Urothelium cell line (cell line): ENCODE measurements around the gene LRFN2.

Experiments used
- DNase-seq: peaks from one replicate; pipeline ENCODE4 v3.0.0; 2011; ENCODE audit warnings: low spot score, mixed read lengths
- FAIRE-seq: peaks from 2 replicates; lab custom pipeline; 2011; peaks lifted over from hg19 to GRCh38; lab: Jason Lieb, UNC

Gene LRFN2

DNA sequence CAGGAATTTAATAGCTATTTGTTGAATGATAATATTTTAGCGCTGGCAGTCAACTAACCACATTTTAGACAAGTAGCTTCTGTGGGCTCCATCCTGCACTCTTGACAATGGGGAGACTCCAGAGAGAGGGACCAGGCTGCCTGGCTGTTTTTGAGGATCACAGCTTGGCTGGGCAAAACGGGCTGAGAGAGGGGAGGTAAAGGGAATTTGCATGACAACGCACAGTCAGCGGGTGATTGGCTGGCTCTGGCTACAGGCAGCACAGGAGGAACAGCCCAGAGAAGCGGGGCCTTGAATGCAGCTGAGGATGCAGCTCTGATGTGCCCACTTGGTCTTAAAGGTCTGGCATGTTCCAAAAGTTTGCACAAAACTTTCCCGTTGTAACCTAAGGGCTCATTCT is 41.2 kb downstream of the LRFN2 start:
- FAIRE-seq (no peak), DNase-seq (no peak)

DNA sequence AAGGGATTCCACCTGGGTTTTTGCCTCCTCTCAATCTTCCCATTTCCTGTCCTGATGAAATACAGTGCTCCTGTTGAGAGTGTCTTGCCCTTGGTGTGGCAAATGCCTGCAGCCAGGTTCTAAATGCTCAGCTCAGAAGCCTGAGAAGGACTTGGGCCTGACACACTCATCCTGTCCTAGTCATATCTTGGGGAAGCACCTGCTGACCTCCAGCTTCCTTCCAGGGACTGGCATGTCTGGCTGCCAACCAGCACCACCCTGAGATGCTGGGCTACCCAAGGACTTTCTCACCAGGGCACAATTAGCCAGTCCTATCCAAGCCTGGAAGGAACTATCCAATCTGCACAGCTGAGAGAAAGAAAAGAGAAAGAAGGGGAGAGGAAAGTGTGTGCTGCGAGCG is 43.4 kb downstream of the LRFN2 start:
- no peak for FAIRE-seq
- DNase-seq: no peak

DNA sequence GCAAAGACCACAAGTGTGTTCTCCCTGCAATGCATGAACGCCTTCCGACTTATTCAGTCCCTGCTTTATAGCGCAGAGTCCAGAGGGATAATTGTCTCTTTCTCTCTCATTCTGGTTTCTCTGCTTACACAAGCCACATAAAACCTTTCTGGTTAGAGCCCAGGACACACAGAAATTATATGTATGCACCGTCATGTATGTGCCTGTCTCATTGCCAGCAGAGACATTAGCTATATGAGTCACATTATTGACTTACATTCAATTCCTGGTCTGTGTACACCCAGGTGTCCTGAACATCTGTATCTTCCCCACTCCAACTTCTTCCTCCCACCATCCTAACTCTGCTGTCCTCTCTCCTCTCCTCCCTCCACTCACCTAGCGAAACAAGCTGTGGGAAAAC is 44.0 kb downstream of the LRFN2 start:
- DNase-seq: no peak
- FAIRE-seq: no peak

DNA sequence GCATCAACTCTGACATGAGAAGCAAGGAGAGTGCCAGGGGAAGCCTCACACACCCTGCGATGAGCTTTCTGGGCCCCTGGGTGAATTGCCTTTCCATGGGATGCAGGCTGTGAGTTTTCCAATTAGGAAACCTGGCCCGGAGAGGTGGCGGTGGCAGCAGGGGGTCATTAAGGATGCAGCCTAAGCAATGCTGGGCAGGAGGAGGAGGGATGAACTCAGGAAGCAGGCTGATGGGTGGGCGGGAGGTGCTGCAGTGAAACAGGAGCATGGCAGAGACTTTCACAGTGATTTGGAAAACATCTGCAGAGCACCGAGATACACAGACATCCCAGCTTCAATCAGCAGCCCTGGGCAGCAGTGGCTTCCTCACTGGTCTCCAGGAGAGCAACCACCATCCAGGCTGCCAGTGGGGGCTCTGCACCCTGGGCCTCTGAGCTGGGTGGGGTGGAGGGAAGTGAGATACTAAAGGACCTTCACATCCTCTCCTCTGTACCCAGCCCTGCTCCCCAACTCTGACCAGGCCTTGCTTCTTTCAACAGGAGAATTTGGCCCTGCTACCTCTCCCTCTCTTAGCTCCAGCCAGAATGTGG is 44.9 kb downstream of the LRFN2 start:
- DNase-seq: no peak
- no peak for FAIRE-seq

DNA sequence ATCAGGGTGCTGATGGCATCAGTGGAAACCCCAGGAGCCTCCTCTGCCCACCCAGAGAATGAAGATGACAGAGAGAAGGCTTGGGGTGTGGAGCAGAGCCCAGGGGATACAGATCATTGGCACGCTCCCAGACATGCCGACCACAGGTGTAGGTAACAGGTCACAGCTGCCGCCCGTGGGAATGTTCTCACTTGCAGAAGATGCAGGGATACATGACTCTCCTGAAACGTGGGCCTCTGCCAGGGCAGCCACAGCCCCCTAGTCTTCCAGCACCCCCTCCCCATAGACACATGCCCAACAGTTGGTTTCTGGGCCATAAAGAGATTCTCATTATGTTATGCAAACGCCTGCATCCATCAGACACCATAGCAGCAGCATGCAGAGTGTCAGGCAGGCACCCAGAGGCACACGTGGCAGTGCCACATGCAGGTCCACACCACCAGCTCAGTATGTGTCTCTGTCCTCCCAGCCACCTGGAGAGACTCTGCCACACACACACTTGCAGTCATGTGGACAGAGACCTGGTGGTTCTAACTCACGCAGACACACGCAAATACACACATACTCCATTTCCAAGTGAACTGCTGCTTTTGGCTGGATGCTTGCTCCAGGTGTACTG is 45.5 kb downstream of the LRFN2 start:
- no peak for DNase-seq
- no peak for FAIRE-seq

DNA sequence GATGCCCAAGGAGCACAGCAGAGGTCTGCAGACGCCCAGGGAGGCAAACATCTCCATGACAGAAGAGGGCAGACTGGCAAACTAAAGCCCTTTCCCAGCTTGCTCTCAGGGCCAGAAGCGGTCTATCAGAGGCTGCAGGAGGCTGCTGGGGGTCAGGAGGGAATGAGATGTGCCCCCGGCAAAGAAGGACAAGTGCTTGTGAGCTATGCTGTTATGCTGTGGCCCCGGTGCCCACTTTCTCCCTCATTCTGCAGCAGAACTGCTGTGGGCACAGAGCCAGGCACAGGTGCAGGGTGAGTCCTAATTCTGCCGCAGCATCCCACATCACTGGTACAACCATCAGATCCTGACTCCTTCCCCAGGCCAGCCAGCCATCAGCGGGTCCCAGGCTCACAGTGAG is 46.4 kb downstream of the LRFN2 start:
- no peak for FAIRE-seq
- DNase-seq: no peak

DNA sequence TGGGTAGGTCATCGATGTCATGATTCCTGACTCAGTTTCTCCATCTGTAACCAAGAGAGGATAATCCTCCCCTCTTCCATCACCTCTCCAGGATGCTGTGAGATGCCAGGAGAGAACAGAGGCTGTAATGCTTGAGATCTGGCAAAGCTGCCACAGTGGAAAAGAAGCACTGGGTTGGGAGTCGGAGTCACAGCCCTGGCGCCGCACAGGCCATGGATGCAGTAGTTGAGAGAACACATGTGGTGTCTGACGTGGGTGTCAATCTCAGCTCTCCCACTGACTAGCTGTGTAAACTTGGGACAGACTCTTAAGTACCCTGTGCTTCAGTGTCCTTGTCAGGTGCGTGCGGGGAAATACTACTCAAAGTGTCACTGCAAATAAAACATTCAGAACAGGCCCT is 47.3 kb downstream of the LRFN2 start:
- FAIRE-seq (no peak), DNase-seq (no peak)

DNA sequence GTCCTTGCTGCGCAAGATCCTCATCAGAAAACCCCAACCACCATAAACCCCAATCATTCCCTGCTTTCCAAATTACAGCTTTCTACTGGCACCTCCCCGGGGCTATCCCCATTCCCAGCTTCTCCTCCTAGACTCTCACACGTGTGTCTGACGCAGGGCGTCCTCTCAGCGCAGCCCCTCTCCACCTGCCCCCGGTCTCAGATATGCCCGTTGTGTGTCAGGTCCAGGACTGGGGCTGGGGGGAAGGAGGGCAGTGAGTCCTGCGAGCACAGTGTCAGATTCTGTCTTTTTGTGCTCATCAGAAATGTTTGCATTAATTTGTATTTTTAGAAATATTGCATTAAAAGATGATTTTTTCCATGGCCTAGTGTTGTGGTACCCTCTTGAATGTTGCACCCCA is 48.6 kb downstream of the LRFN2 start:
- FAIRE-seq: no peak
- no peak for DNase-seq

DNA sequence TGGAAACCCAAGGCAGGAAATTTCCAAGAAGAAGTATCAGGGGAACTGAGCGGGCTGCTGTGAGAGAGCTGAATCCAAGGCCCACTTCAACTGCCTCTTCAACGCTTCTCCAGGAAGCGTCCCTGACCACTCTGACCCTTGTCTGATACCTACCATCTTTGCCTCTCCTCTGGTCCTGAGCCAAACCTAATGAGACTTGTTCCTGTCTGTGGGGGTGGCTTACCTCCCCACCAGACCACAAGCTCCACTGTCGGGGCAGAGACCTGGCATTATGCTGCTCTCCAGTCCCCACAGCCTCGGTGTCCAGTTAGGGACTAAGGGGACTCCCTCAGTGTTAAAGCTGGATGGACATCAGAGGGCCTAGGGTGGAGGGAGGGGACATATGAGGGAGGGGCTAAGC is 49.7 kb downstream of the LRFN2 start:
- FAIRE-seq: no peak
- DNase-seq: no peak

DNA sequence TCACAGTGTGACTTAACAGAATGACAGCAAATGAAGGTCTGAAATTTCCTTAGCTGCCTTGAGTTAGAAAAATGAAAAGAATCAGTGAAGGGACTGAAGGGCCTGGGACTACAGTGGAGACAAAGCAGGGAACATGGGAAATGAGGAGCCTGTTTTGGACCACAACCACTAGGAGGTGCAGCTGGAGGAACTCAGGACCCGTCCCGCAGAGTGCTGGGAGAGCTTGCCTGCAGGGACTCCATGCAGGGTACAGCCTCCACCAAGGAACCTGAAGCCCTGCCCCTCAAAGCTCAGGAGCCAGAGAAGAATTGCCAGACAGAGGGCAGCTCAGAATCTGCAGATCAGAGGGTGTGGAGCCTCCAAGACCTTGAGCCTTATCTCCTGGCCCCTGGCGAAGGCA is 50.7 kb downstream of the LRFN2 start:
- FAIRE-seq: no peak
- DNase-seq: no peak

DNA sequence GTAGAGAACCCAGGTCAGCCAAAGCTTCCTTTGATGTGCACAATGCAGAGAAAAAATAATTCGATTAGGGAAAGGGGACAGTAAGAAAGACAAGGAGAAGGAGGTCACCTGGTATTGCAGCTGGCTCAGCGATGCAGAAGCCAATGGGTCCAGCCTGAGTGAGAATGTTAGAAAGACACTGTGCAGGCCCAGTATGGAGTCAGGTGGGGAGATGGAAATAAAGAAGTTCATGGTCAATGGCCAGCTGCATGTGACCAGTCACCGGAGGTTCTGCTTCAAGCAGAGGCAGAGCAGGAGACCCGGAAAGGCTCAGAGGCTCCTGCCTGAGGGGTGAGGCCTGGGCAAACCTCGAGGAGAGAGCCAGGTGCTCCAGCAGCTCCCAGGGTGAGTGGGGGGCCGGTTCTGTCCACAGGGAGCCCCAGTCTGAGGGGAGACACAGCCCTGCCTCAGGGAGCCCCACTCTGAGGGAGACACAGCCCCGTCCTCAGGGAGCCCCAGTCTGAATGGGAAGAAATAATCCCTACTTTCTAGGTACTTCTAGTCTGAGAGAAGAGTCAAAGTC is 51.3 kb downstream of the LRFN2 start:
- no peak for FAIRE-seq
- no peak for DNase-seq

DNA sequence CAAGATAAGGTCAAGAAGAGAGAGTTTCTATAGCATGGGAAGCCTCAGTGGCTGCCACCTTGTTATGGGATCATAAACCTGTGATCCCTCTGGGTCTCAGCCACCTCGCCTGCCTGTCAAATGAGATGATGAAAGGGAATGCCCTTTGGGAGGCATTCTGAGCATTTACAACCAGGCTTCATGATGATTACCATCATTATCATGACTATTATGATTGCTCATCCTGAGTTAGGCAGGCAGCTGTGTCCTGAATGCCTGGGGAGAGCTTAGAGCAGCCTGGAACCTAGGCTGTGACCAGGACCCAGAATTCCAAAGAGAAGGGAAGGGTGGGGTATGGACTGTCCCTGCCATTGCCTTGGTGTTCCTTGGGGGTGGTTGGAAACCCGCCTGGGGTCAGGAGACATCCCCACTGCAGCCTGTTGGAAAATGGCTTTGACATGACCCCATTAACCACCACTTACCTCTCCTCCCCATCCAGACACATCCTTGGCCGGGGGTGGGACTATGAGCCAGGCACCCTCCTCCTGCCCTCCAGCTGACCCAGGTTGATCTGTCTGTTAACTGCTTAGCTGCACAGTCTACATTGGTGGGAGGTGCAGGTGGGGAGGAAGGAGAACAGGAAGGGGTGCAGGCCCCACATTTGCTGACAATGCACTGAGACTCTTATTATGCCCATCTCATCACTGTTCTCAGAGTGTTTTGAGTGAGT is 51.9 kb downstream of the LRFN2 start:
- no peak for DNase-seq
- FAIRE-seq: no peak

DNA sequence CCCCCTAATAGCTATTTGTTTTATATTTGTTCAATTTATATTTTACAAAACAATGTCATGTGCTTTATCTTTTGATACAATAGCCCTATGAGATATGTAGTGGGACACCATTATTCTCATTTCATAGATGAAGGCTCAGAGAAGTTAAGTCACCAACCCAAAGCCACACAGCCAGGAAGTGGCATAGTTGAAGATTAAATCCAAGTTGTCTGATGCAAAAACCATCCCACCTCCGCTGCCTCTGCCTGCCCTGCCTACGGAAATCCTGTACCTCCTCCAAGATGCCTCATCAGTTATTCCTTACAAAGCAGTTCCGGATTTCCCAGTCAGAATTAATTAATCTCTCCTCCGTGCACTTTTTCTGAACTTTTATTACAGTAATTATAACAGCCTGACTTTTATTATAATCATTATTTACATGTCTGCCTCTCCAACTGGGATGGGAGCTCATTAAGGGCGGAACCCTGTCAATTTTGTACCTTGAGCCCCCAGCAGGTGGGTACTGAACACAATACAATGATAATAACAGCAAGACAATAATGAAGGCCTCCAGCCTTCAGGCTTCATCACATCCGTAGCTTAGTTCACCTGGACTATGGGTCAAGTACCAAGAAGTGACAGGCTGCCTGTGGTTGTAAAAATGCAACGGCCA is 54.7 kb downstream of the LRFN2 start:
- FAIRE-seq: no peak

DNA sequence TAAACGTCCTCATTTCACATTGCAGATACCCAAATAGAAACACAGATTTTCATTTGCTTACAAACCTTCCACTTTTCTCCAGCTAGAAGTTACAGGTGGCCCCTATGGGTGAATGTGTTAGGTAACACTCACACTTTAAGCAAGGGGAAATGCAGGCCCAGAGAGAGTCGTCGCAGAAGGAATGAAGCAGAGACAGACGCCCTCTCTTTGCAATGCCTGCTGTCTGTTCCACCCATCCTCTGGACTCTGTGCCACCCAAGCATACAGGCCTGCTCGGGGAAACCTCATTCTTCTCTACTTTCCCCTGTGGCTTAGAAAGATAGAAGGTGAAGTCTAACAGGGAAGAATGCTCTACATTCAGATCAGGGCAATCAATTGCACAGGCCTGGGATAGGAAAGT is 57.2 kb downstream of the LRFN2 start:
- DNase-seq: no peak
- FAIRE-seq: no peak

More for the DNA sequence above, 54.7 kb downstream of the LRFN2 start:
- no peak for DNase-seq

DNA sequence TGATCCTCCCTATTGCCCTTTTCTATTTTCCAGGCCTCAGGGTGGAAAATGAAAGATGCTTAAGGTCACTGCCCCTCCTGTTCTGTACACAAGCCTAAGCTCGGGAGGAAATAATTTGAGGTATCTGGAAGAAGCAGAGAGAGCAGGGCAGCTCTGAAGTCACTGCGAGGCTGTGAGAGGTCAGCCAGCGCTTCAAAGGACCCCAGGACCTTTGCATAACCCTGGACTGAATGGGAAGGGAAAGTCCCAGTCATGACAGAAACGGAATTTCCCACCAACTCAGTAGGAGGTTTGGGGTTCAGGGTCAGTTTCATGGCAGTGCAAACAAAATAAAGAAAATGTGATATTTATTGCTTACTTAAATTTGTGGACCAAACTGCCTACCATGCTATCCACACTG is 58.1 kb downstream of the LRFN2 start:
- FAIRE-seq: no peak
- no peak for DNase-seq

DNA sequence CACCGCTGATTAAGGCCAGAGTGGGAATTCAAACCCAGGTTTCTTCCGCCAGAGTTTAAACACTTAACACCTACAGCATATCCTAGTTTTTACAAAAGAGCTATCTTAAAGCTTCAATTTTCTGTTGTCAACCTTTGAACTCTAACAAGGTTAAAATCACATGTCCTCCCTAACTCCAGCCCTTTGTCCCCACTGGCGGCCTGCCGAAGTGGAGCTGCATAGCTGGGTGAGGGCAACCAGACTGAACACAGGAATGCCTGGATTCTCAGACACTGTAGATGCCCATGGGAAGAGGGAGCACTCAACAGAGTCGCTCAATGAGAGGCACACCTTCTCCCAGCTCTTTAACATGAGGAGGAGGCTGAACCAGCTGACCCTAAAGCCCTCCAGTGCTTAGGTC is 59.1 kb downstream of the LRFN2 start:
- no peak for FAIRE-seq
- DNase-seq: no peak

DNA sequence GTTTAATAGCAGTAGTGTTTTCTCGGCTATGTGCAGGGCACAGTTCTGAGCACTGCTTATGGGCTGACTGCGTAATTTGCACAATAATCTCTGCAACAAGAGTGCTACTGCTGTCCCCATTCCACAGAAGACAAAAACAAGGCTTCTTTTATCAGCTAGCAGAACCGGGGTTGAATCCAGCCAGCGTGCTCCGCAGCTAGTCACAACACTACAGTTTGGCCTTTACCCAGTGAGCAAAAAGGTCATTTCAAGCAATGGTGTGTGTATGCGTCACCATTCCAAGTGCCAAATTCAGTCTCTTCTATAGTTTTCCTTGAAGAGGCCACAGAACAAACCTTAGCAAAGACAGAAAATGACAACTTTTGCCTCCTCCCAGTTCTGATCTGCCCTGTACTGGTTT is 61.1 kb downstream of the LRFN2 start:
- DNase-seq (no peak), FAIRE-seq (no peak)

DNA sequence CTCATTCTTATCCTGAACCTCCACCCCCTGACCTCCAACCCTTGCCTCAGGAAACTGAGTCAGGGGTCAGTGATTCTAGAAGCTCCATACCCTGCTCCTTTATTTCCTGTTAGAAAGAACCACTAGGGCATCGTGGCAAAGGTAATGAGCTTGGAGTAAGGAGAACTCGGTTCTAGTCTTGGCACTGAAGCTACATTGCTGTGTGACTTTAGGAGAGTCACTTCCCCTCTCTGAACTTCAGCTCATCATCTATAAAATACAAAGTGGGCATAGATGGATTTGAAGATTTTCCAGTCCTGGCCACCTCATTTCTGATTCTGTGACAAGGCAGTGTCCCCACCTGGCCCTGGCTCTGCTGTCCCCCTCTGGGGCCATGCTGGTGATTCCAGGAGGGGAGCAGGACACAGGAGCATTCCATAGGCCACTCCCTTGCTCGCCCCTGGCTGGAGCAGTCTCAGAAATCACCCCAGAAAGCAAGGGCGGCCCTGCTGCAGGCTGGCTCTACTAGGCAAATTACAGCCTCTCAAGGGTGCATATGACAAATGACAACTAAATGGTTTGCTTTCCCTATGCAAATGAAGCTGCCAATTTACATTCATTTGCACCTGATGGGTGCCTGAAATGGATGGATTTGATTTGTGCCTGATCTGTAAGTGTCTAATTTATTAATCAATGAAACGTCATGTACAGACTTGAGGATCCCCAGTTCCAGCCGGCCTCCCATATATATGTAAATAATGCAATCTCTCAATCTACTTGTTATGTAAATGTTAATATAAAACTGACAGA is 62.2 kb downstream of the LRFN2 start:
- FAIRE-seq (no peak), DNase-seq (no peak)

DNA sequence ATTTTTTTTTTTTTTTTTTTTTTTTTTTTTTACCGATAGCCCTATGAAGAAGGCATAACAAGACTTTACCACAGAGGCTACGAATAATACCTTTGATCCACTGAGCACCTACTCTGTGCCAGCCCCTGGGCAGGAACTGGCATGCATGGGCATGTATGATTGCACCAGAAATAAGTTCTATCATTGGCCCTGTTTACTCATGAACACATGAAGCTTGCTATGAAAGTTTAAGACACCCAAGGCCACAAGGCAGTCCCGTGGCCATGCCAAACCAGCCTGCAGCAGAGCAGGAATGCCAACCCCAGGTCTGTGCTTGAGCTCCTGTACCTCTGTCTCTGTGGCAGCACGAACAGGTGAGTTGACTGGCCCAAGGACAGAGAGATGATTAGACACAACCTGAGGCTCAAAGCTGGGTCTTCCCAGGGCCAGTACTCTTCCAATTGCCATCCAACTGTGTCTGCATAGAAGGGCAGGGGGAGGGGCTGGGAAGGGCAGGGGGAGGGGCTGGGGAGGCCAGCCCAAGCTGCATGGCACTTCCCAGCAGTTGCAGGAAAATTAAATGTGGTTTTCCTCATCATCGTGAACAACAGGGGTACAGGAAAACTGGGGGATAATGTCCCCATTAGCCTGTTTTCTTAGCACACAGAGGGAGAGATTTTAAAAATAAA is 63.5 kb downstream of the LRFN2 start:
- DNase-seq (no peak), FAIRE-seq (no peak)

DNA sequence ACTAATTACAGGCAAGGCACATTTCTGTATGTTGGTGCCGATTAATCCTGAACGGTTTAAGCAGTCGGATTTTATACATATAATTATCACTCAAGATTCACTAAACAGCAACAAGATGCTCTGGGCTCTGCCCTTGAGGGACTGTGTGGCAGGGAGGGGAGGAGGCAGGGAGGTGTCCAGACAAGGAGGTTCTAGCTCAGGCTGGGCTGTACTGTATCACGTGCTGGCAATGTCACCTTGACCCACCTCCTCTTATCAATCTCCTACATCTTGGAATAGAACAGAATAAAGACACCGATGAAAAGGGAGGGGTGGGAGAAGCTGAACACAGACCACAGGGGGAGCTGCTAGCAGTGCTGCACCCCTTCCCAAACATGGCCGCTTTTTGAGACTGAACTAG is 65.7 kb downstream of the LRFN2 start:
- DNase-seq (no peak), FAIRE-seq (no peak)
